H1 (cell line): ENCODE data around the gene TTBK1. TPM values are rescaled to one million over a fixed set of nuclear protein-coding genes. Genes with fewer than 3 reads are reported as not detected.

Source experiments
- CTCF ChIA-PET: fragments of 300-600 bp; sonication (Branson Sonifier 250); formaldehyde crosslinking; loops from one replicate; lab custom pipeline; 2021; ENCODE audit not compliant: partially characterized antibody; lab: Charles Lee
- POLR2A ChIA-PET: fragments of 300-600 bp; sonication (Branson Sonifier 250); formaldehyde crosslinking; loops from one replicate; lab custom pipeline; 2021; ENCODE audit warnings: inconsistent platforms; ENCODE audit not compliant: partially characterized antibody; lab: Charles Lee
- DNase-seq, 2 experiments: peaks; one replicate each; pipeline versions ENCODE4 v3.0.0 to v3.0.0-alpha.2; 2010 to 2022; ENCODE audit warnings: low spot score in 2 of 2, low read depth in 1 of 2, mixed read lengths in 1 of 2
- FAIRE-seq: peaks from 2 replicates; lab custom pipeline; 2011; peaks lifted over from hg19 to GRCh38; lab: Jason Lieb, UNC
- H2AFZ ChIP-seq: 2 replicates; pipeline ENCODE4 v1.8.1; 2012; ENCODE audit warnings: low read length, inconsistent platforms
- H2AK5ac ChIP-seq: 2 replicates; pipeline ENCODE4 v1.6.1; 2013; ENCODE audit warnings: low read depth, low read length
- H2BK120ac ChIP-seq: replicated peaks from 2 replicates; pipeline ENCODE3; 2013; ENCODE audit warnings: low read depth, low read length, inconsistent platforms
- H2BK12ac ChIP-seq: 2 replicates; pipeline ENCODE4 v1.6.1; 2013; ENCODE audit warnings: low read depth, low read length
- H2BK15ac ChIP-seq: 2 replicates; pipeline ENCODE4 v1.6.1; 2013; ENCODE audit warnings: low read length
- H2BK20ac ChIP-seq: 2 replicates; pipeline ENCODE4 v1.6.1; 2013; ENCODE audit warnings: low read length
- H2BK5ac ChIP-seq: 2 replicates; pipeline ENCODE4 v1.6.1; 2013; ENCODE audit warnings: low read depth, low read length
- H3K14ac ChIP-seq: 2 replicates; pipeline ENCODE4 v1.6.1; 2013; ENCODE audit warnings: inconsistent platforms; ENCODE audit not compliant: insufficient read length
- H3K18ac ChIP-seq: 2 replicates; pipeline ENCODE4 v1.6.1; 2013; ENCODE audit warnings: low read length; ENCODE audit errors: extremely low read depth
- H3K23ac ChIP-seq: 2 replicates; pipeline ENCODE4 v1.6.1; 2013; ENCODE audit warnings: inconsistent platforms; ENCODE audit not compliant: insufficient read length
- H3K23me2 ChIP-seq: 2 replicates; pipeline ENCODE4 v1.6.1; 2013; ENCODE audit warnings: low read depth, low read length
- H3K27ac ChIP-seq: 2 replicates; pipeline ENCODE4 v1.6.1; 2011; ENCODE audit warnings: low read depth, low read length, inconsistent platforms
- H3K27me3 ChIP-seq, 4 experiments: replicated peaks in 1 of 4; 1 replicate in 1 of 4; 2 replicates in 3 of 4; pipeline versions ENCODE4 v1.6.1 to v1.8.1; 2011 to 2013; ENCODE audit warnings: low read length in 3 of 4, mild to moderate bottlenecking in 3 of 4, inconsistent platforms in 2 of 4, mixed read lengths in 2 of 4, moderate library complexity in 1 of 4; ENCODE audit not compliant: control insufficient read depth in 3 of 4, insufficient read depth in 3 of 4; ENCODE audit errors: extremely low read depth in 1 of 4
- H3K36me3 ChIP-seq, 4 experiments: 2 replicates each; pipeline versions ENCODE4 v1.6.1 to v1.8.1; 2011 to 2013; ENCODE audit warnings: mild to moderate bottlenecking in 4 of 4, low read length in 3 of 4, moderate library complexity in 2 of 4, control low read depth in 1 of 4, inconsistent platforms in 1 of 4; ENCODE audit not compliant: insufficient read depth in 4 of 4, control insufficient read depth in 2 of 4
- H3K4ac ChIP-seq: replicated peaks from 2 replicates; pipeline ENCODE3; 2013; ENCODE audit warnings: low read length, low read depth, mixed read lengths, inconsistent platforms; ENCODE audit not compliant: insufficient read length
- H3K4me1 ChIP-seq, 4 experiments: replicated peaks in 1 of 4; 1 replicate in 1 of 4; 2 replicates in 3 of 4; pipeline versions ENCODE4 v1.6.1 to v1.8.1; 2011 to 2013; ENCODE audit warnings: low read length in 3 of 4, inconsistent platforms in 2 of 4, mixed read lengths in 1 of 4; ENCODE audit not compliant: insufficient read depth in 4 of 4, control insufficient read depth in 3 of 4
- H3K4me2 ChIP-seq, 2 experiments: 2 replicates each; pipeline versions ENCODE4 v1.6.1 to v1.8.1; 2011 to 2013; ENCODE audit warnings: low read depth in 2 of 2, low read length in 2 of 2, control low read depth in 1 of 2, inconsistent platforms in 1 of 2, mild to moderate bottlenecking in 1 of 2; ENCODE audit not compliant: insufficient read depth in 1 of 2
- H3K4me3 ChIP-seq, 4 experiments: fragments of 200-600, 300-600 bp in 1 of 4; sonication (generic), shearing (Covaris generic), sonication (Bioruptor Twin) in 1 of 4; 2 replicates each; pipeline versions ENCODE4 v1.5.1 to v1.8.1; 2011 to 2016; ENCODE audit warnings: low read length in 4 of 4, low read depth in 3 of 4, control low read depth in 2 of 4, inconsistent platforms in 2 of 4, mild to moderate bottlenecking in 2 of 4, mixed read lengths in 1 of 4, moderate library complexity in 1 of 4; ENCODE audit not compliant: insufficient read depth in 2 of 4; ENCODE audit errors: extremely low read depth in 1 of 4
- H3K56ac ChIP-seq: replicated peaks from 2 replicates; pipeline ENCODE3; 2013; ENCODE audit warnings: low read depth, mild to moderate bottlenecking, mixed read lengths, low read length, inconsistent platforms; ENCODE audit not compliant: insufficient read length
- H3K79me1 ChIP-seq: 2 replicates; pipeline ENCODE4 v1.6.1; 2013; ENCODE audit warnings: low read depth, low read length, control low read depth
- H3K79me2 ChIP-seq, 2 experiments: 2 replicates each; pipeline versions ENCODE4 v1.6.1 to v1.8.1; 2012 to 2013; ENCODE audit warnings: low read length in 2 of 2, mild to moderate bottlenecking in 2 of 2, inconsistent platforms in 1 of 2; ENCODE audit not compliant: insufficient read depth in 2 of 2, control insufficient read depth in 1 of 2
- H3K9ac ChIP-seq, 4 experiments: replicated peaks in 1 of 4; 1 replicate in 1 of 4; 2 replicates in 3 of 4; pipeline versions ENCODE4 v1.6.1 to v1.8.1; 2011 to 2013; ENCODE audit warnings: low read depth in 3 of 4, low read length in 3 of 4, control low read depth in 2 of 4, mild to moderate bottlenecking in 2 of 4, moderate library complexity in 2 of 4, inconsistent platforms in 1 of 4; ENCODE audit errors: extremely low read depth in 1 of 4
- H3K9me3 ChIP-seq, 2 experiments: 2 replicates each; pipeline versions ENCODE4 v1.6.1 to v1.8.1; 2012 to 2013; ENCODE audit warnings: mild to moderate bottlenecking in 2 of 2, moderate library complexity in 2 of 2, control low read depth in 1 of 2, inconsistent platforms in 1 of 2, low read depth in 1 of 2, low read length in 1 of 2, mixed read lengths in 1 of 2; ENCODE audit not compliant: insufficient read depth in 2 of 2
- H4K20me1 ChIP-seq, 2 experiments: replicated peaks in 1 of 2; 2 replicates each; pipeline versions ENCODE3 to v1.8.1; 2011 to 2013; ENCODE audit warnings: inconsistent platforms in 2 of 2, low read length in 2 of 2, mild to moderate bottlenecking in 1 of 2; ENCODE audit not compliant: insufficient read depth in 2 of 2, control insufficient read depth in 1 of 2
- H4K5ac ChIP-seq: 2 replicates; pipeline ENCODE4 v1.6.1; 2013; ENCODE audit warnings: low read length, low read depth, mixed read lengths, inconsistent platforms; ENCODE audit not compliant: insufficient read length
- H4K8ac ChIP-seq: 2 replicates; pipeline ENCODE4 v1.8.0; 2013; ENCODE audit warnings: mild to moderate bottlenecking, moderate library complexity, low read length, inconsistent platforms; ENCODE audit not compliant: insufficient read depth; ENCODE audit errors: extremely low read depth
- H4K91ac ChIP-seq: replicated peaks from 2 replicates; pipeline ENCODE3; 2013; ENCODE audit warnings: low read length, mixed read lengths, inconsistent platforms; ENCODE audit not compliant: insufficient read length
- ASH2L ChIP-seq: fragments of 200-600, 300-600 bp; sonication (generic); IDR thresholded peaks from one replicate; pipeline ENCODE4 v1.7.1; 2017; ENCODE audit warnings: low read length
- CBX8 ChIP-seq: fragments of 300-800, 300-1000 bp; sonication (generic); IDR thresholded peaks from 2 replicates; pipeline ENCODE4 v1.7.1; 2016; ENCODE audit warnings: low read depth, low read length, borderline replicate concordance
- CHD2 ChIP-seq: IDR thresholded peaks from 2 replicates; pipeline ENCODE4 v1.6.1; 2012; ENCODE audit warnings: low read length, improper control_type of control experiment
- GTF2F1 ChIP-seq: IDR thresholded peaks from 2 replicates; pipeline ENCODE4 v1.6.1; 2012; ENCODE audit warnings: low read depth, low read length, improper control_type of control experiment, borderline replicate concordance
- NANOG ChIP-seq: IDR thresholded peaks from 2 replicates; pipeline ENCODE4 v1.6.1; 2011; ENCODE audit warnings: low read length, low read depth, mild to moderate bottlenecking, inconsistent platforms; ENCODE audit not compliant: insufficient read depth, poor library complexity, severe bottlenecking
- POLR2AphosphoS5 ChIP-seq: IDR thresholded peaks from 2 replicates; pipeline ENCODE4 v1.6.1; 2011; ENCODE audit warnings: low read depth, low read length
- RFX5 ChIP-seq: IDR thresholded peaks from 2 replicates; pipeline ENCODE4 v1.6.1; 2011; ENCODE audit warnings: low read depth, low read length, improper control_type of control experiment, borderline replicate concordance
- SIN3A ChIP-seq, 2 experiments: IDR thresholded peaks in 1 of 2; conservative IDR thresholded peaks in 1 of 2; 2 replicates each; pipeline ENCODE4 v1.6.1; 2011 to 2012; ENCODE audit warnings: low read length in 2 of 2, improper control_type of control experiment in 1 of 2, low read depth in 1 of 2, mild to moderate bottlenecking in 1 of 2
- SP1 ChIP-seq: IDR thresholded peaks from 2 replicates; pipeline ENCODE4 v1.6.1; 2011; ENCODE audit warnings: low read depth, low read length
- SP2 ChIP-seq: IDR thresholded peaks from 2 replicates; pipeline ENCODE4 v1.6.1; 2012; ENCODE audit warnings: mild to moderate bottlenecking, low read length, inconsistent platforms
- TEAD4 ChIP-seq: IDR thresholded peaks from 2 replicates; pipeline ENCODE4 v1.6.1; 2012; ENCODE audit warnings: low read depth, low read length, inconsistent platforms, mixed read lengths
- WGBS, 2 experiments: shearing (Covaris generic) in 1 of 2; methylation state at CpG; one replicate each; pipeline versions ENCODE4 v1.1.6 to v1.1.7; 2013 to 2015; ENCODE audit warnings: low lambda C conversion rate in 2 of 2, mixed read lengths in 2 of 2, inconsistent platforms in 1 of 2, low coverage in 1 of 2, missing lambda C conversion rate in 1 of 2; ENCODE audit not compliant: insufficient replicate concordance in 2 of 2, insufficient coverage in 1 of 2, insufficient read length in 1 of 2; ENCODE audit errors: extremely low coverage in 1 of 2, missing lambda C conversion rate in 1 of 2; 5-methylcytosine and 5-hydroxymethylcytosine counted together
- polyA plus RNA-seq, 7 experiments: library from polyadenylated mRNA; depleted of rRNA in 3 of 7; stranded (reverse) in 5 of 7; unstranded in 2 of 7; fragments of >200 nt in 5 of 7; fragments of 200-250 nt in 2 of 7; gene quantifications; 1 replicate in 5 of 7; 2 replicates in 1 of 7; 4 replicates in 1 of 7; pipeline versions ENCODE4 v1.2.1 to v1.2.3, GENCODE V29; 2011 to 2013; ENCODE audit warnings: missing spikeins in 2 of 7, mixed read lengths in 2 of 7
- total RNA-seq: library from RNA; stranded (reverse); fragmentation: NEBNext Ultra II Directional; extraction: Animal tissue kit (Norgen Biotek cat#: 25700); gene quantifications from 2 replicates; pipeline ENCODE4 v1.2.1, GENCODE V29; 2021

Gene TTBK1
- total and polyA plus RNA-seq, 2 of the 8 experiments (the other 6 are each of a cell fraction or from before 2014, with no cell fraction given) = 0.53 to 1.6 TPM

- Histone ChIP-seq H4K20me1 (peaks cover 0 to 2% of the 10 kb centered on the region in 2 experiments), H3K18ac (no peak overlapping the region), H2BK15ac (no peak overlapping the region), H3K9me3 (no peaks in the 10 kb centered on the region), H3K9ac (no peak overlapping the region), H3K14ac (no peak overlapping the region), H3K27ac (no peak overlapping the region), H2BK5ac (no peak overlapping the region), H4K91ac (no peak overlapping the region), H3K4ac (no peak overlapping the region), H4K8ac (no peak overlapping the region), H2AFZ (no peak overlapping the region), H3K56ac (no peak overlapping the region), H3K79me1 (no peaks in the 10 kb centered on the region), H4K5ac (no peak overlapping the region), H3K23ac (no peak overlapping the region), H3K36me3 (no peaks in the 10 kb centered on the region), H3K4me1 (no peaks in the 10 kb centered on the region), H2BK12ac (no peak overlapping the region), H3K4me2 (no peak overlapping the region), H2BK20ac (no peak overlapping the region), H3K23me2 (no peaks in the 10 kb centered on the region), H2AK5ac (no peak overlapping the region), H3K27me3 (no peaks in the 10 kb centered on the region), H3K79me2 (no peaks in the 10 kb centered on the region), H2BK120ac (no peak overlapping the region), H3K4me3 (no peak overlapping the region)
- DNase-seq (no peak), FAIRE-seq (no peak)
- POLR2A ChIA-PET = no interaction called here
- CTCF ChIA-PET = interaction anchor here (1.6 to 9.4 kb wide), 4 partner anchors 47 to 246 kb away, joined by 4 to 78 read pairs (median 26); partner anchors contain the start of gene CRIP3
- 85% methylated on average over 4 of the region's 4 CpGs; no CpG with 5 or more reads in 1 of the 2 experiments for WGBS, 2 experiments
- TF ChIP-seq CHD2 = no peak
- no peak for TF ChIP-seq ASH2L
- TF ChIP-seq RFX5 = no peak
- no peak for TF ChIP-seq POLR2AphosphoS5
- no peak for TF ChIP-seq NANOG
- no peak for TF ChIP-seq SP1
- no peak for TF ChIP-seq CBX8
- no peak for TF ChIP-seq GTF2F1
- TF ChIP-seq TEAD4 = no peak
- TF ChIP-seq SIN3A (conservative IDR thresholded peaks at IDR 0.05 in 1 of 2, IDR thresholded peaks at IDR 0.05 in 1 of 2; ENCODE audit: low read depth in 1 of 2, low read length in 2 of 2) = no peak
- TF ChIP-seq SP2 = no peak
These were observed 17.5 kb downstream of the TTBK1 start for GRCh38 chr6:43260791-43261190.
